GM13977 (cell line): ENCODE measurements around the gene AKT3.

Source experiments
- DNase-seq: peaks from one replicate; pipeline ENCODE4 v3.0.0; 2012; ENCODE audit warnings: low spot score
- in situ Hi-C: fragments of 300-500 bp; cut with MboI; formaldehyde crosslinking; loops from one replicate; pipeline ENCODE4 v1.12.0; 2022; ENCODE audit warnings: low sequenced_read_pairs, low pct_unique_long_range_greater_than_20kb, mixed read lengths, inconsistent platforms; ENCODE audit not compliant: unreplicated experiment
- TF ChIP-seq, protein P1 (sequence below): IDR thresholded peaks from 2 replicates; pipeline ENCODE4 v1.5.1; 2012; ENCODE audit warnings: mild to moderate bottlenecking, control low read depth; ENCODE audit not compliant: insufficient read depth; ENCODE audit errors: extremely low read depth, missing control alignments

The AKT3 gene

DNA sequence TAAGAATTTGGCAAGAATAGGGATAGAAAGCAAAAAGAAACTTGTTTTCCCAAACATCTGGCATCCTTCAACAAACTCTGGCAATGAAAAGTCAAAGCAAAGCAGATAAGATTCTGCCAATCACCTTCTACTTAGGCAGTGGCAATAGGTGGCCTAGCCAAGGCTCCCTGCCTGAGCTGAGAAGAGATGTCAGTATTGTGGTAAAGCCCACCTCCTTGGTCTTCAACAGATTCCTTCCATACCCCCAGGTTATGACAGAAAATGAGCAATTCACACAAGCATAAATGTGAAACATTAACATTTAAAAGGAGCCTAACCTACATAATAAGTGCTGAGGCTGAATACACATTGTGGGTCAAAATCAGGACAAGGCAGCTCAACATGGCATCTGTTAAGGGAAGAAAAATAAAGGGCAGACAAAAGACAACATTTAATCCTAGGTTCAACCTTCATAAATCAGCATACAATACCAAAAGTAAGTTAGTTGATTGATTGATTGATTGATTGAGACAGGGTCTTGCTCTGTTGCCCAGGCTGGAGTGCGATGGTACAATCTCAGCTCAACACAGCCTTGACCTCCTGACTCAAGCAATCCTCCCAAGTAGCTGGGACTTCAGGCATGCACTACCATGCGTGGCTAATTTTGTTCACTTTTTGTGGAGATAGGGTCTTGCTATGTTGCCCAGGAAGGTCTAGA, 123.1 kb downstream of the AKT3 start:
- in situ Hi-C loops, result loop anchor here (25.0 kb wide), 1 partner anchor 390 kb away; no protein-coding TSS in a partner anchor

DNA sequence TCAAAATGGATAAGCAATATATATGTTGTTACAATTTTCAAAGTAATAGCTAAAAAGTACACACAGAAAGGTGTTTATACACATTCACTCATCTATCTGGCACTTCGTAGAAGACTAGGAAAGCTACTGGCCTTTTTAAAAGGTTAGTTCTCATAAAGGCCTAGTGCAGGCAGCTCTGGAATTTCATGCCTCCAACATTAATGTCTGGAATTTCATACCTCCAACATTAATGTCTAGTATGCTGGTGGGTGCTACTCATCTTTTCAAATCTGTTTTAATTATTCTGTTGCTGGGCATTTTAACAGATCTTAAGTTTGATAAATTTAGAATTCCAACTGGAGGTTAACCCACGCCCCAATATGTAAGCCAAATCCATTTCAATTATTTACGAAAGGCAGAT, 124.2 kb downstream of the AKT3 start:
- TF ChIP-seq, protein P1, sequence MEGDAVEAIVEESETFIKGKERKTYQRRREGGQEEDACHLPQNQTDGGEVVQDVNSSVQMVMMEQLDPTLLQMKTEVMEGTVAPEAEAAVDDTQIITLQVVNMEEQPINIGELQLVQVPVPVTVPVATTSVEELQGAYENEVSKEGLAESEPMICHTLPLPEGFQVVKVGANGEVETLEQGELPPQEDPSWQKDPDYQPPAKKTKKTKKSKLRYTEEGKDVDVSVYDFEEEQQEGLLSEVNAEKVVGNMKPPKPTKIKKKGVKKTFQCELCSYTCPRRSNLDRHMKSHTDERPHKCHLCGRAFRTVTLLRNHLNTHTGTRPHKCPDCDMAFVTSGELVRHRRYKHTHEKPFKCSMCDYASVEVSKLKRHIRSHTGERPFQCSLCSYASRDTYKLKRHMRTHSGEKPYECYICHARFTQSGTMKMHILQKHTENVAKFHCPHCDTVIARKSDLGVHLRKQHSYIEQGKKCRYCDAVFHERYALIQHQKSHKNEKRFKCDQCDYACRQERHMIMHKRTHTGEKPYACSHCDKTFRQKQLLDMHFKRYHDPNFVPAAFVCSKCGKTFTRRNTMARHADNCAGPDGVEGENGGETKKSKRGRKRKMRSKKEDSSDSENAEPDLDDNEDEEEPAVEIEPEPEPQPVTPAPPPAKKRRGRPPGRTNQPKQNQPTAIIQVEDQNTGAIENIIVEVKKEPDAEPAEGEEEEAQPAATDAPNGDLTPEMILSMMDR, result no peak
- in situ Hi-C loops, result loop anchor here (25.0 kb wide), 1 partner anchor 389 kb away; no protein-coding TSS in a partner anchor
- no peak for DNase-seq

More for the DNA sequence above, 123.1 kb downstream of the AKT3 start:
- DNase-seq, result no peak
- TF ChIP-seq, protein P1, result no peak

- no peak for DNase-seq
- TF ChIP-seq, protein P1, result no peak
- in situ Hi-C loops, result loop anchor here (25.0 kb wide), 1 partner anchor 388 kb away; no protein-coding TSS in a partner anchor
These were observed 125.0 kb downstream of the AKT3 start for GRCh38 chr1:243725075-243725474.

DNA sequence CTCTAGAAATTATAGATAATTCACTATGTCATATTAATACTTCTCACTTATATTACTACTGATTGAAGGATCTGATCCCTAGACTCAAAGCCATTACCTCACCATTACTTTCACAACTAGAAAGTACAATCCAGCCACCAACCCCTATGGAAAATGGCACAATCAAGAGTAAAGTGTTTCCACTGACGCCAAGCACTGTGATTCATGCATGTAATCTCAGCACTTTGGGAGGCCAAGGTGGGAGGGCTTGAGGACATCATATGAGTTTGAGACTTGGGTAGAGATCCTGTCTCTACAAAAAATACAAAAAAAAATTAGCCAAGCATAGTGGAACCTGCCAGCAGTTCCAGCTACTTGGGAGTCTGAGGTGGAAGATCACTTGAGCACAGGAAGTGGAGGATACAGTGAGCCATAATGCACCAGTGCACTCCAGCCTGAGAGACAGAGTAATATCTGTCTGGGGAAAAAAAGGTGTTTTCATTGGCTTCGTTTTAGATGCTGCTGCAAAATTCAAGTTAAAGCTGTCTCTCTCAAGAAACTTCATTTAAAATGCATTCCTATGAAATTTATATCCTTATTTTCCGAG, 126.5 kb downstream of the AKT3 start:
- in situ Hi-C loops, result loop anchor here (25.0 kb wide), 1 partner anchor 539 kb away; no protein-coding TSS in a partner anchor
- TF ChIP-seq, protein P1, result no peak
- DNase-seq, result no peak

DNA sequence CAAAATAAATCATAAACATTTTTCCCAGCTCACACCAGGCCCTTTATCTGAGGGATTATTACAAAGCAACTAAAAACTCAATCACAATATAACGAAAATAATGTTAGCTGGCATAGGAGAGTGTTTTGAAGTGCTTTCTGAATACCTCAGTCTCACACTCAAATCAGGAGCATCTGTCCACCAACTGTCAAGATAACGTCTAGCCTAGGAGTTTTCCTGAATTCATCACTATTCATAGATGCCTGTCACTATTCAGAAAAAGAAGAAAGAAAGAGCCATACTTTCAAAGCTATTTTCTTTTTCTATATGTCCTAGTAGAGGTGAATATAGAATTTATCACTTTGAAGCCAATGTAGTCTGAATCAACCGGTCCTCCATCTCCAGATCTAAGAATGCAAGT, 127.0 kb downstream of the AKT3 start:
- no peak for DNase-seq
- TF ChIP-seq, protein P1, result no peak
- in situ Hi-C loops, result loop anchor here (25.0 kb wide), 1 partner anchor 539 kb away; no protein-coding TSS in a partner anchor

DNA sequence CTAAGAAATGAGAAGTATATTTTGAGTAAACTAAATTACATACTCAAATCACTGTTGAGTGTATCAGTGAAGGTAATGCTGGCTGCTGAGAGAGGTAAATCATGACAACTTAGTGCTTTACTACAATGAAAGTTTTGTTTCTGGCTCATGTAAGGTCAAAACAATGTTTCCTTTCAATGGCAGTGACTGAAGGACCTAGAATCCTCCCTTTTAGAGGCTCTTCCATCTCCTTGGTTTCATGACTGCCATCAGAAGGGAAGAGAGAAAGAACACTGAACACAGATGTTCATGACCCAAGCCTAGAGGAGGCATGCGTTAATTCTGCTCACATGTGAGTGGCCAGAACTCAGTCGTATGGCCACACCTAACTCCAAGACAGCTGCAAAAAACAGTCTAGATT, 130.6 kb downstream of the AKT3 start:
- TF ChIP-seq, protein P1, result no peak
- in situ Hi-C loops, result loop anchor here (25.0 kb wide), 1 partner anchor 543 kb away; no protein-coding TSS in a partner anchor
- DNase-seq, result no peak
